K562 (cell line): ENCODE measurements around the gene RAB3GAP2. TPM values are rescaled to one million over a fixed set of nuclear protein-coding genes. Genes with fewer than 3 reads are reported as not detected.

Experiments used
- CTBP1 ChIP-seq: fragments of 450-650 bp; IDR thresholded peaks from 2 replicates; pipeline ENCODE4 v1.6.1; 2016; ENCODE audit warnings: borderline replicate concordance
- E2F4 ChIP-seq: sonication (generic); formaldehyde crosslinking; IDR thresholded peaks from 2 replicates; pipeline ENCODE4 v1.8.0; 2022; ENCODE audit warnings: mild to moderate bottlenecking, low read depth, missing genetic modification reagents
- GTF2B ChIP-seq: IDR thresholded peaks from 2 replicates; pipeline ENCODE4 v1.6.1; 2011; ENCODE audit not compliant: insufficient read length; ENCODE audit errors: extremely low read depth
- HDAC1 ChIP-seq, 2 experiments: fragments of 450-650 bp; IDR thresholded peaks; 2 replicates each; pipeline ENCODE4 v1.6.1; 2016 to 2017; ENCODE audit warnings: inconsistent platforms in 1 of 2, mild to moderate bottlenecking in 1 of 2, moderate library complexity in 1 of 2
- HDGF ChIP-seq: fragments of 450-650 bp; IDR thresholded peaks from 2 replicates; pipeline ENCODE4 v1.6.1; 2016
- HNRNPUL1 ChIP-seq: fragments of 200-400 bp; formaldehyde crosslinking; IDR thresholded peaks from 2 replicates; pipeline ENCODE4 v1.6.1; 2017; ENCODE audit warnings: low read length
- JUND ChIP-seq, 2 experiments: IDR thresholded peaks; 2 replicates in 1 of 2; 3 replicates in 1 of 2; pipeline ENCODE4 v1.6.1; 2011; ENCODE audit warnings: borderline replicate concordance in 2 of 2, low read depth in 2 of 2, low read length in 2 of 2, improper control_type of control experiment in 1 of 2, missing biosample characterization in 1 of 2, missing genetic modification characterization in 1 of 2, missing genetic modification reagents in 1 of 2
- KDM5B ChIP-seq: fragments of 200-600 bp; sonication (generic); IDR thresholded peaks from 2 replicates; pipeline ENCODE4 v1.6.1; 2012; ENCODE audit warnings: low read depth, mild to moderate bottlenecking, moderate library complexity, low read length, control low read depth, inconsistent platforms; ENCODE audit not compliant: insufficient replicate concordance
- MAZ ChIP-seq, 2 experiments: fragments of 450-650 bp in 1 of 2; sonication (generic) in 1 of 2; formaldehyde crosslinking; IDR thresholded peaks in 1 of 2; conservative IDR thresholded peaks in 1 of 2; 2 replicates each; pipeline versions ENCODE4 v1.4.0 to v1.5.0; 2020; ENCODE audit warnings: mild to moderate bottlenecking in 1 of 2, missing genetic modification reagents in 1 of 2
- NCOA4 ChIP-seq: fragments of 450-650 bp; IDR thresholded peaks from 2 replicates; pipeline ENCODE4 v1.6.1; 2018; ENCODE audit warnings: mild to moderate bottlenecking; ENCODE audit not compliant: partially characterized antibody
- NFE2L1 ChIP-seq: fragments of 450-650 bp; IDR thresholded peaks from 2 replicates; pipeline ENCODE4 v1.6.1; 2016; ENCODE audit warnings: missing genetic modification characterization, low read depth, mild to moderate bottlenecking, missing compliant biosample characterization, moderate library complexity, borderline replicate concordance
- NFYB ChIP-seq: IDR thresholded peaks from 2 replicates; pipeline ENCODE4 v1.6.1; 2011; ENCODE audit warnings: mild to moderate bottlenecking, moderate library complexity; ENCODE audit not compliant: insufficient read length; ENCODE audit errors: extremely low read depth
- RBM25 ChIP-seq: fragments of 200-400 bp; formaldehyde crosslinking; IDR thresholded peaks from 2 replicates; pipeline ENCODE4 v1.6.1; 2018; ENCODE audit warnings: low read length, low read depth, moderate library complexity; ENCODE audit not compliant: severe bottlenecking
- XRCC5 ChIP-seq: fragments of 200-400 bp; formaldehyde crosslinking; IDR thresholded peaks from 2 replicates; pipeline ENCODE4 v1.6.1; 2017; ENCODE audit warnings: low read depth, mild to moderate bottlenecking, low read length
- ZBTB26 ChIP-seq: fragments of 450-650 bp; formaldehyde crosslinking; IDR thresholded peaks from 2 replicates; pipeline ENCODE4 v1.4.0; 2022; ENCODE audit warnings: missing genetic modification characterization
- ZMIZ1 ChIP-seq, 2 experiments: fragments of 150-350 bp in 1 of 2; IDR thresholded peaks; 2 replicates each; pipeline ENCODE4 v1.6.1; 2012 to 2016; ENCODE audit warnings: low read depth in 2 of 2, low read length in 2 of 2, mild to moderate bottlenecking in 1 of 2, moderate library complexity in 1 of 2
- ZNF347 ChIP-seq: fragments of 450-650 bp; formaldehyde crosslinking; IDR thresholded peaks from 2 replicates; pipeline ENCODE4 v1.4.0; 2020; ENCODE audit warnings: low read depth, mild to moderate bottlenecking, moderate library complexity
- ZSCAN32 ChIP-seq: fragments of 450-650 bp; formaldehyde crosslinking; IDR thresholded peaks from 2 replicates; pipeline ENCODE4 v1.4.0; 2020; ENCODE audit warnings: mild to moderate bottlenecking, moderate library complexity
- polyA plus RNA-seq, 8 experiments: library from polyadenylated mRNA; depleted of rRNA in 4 of 8; stranded (reverse) in 5 of 8; unstranded in 3 of 8; fragments of >200 nt; fragmentation: Nextera tagmentation in 2 of 8; fragmentation: Illumina TruSeq in 1 of 8; extraction: Ambion mirVana in 2 of 8; extraction: Trizol in 1 of 8; gene quantifications; 2 replicates each; pipeline versions ENCODE4 v1.2.1 to v1.2.3, GENCODE V29; 2011 to 2014; ENCODE audit warnings: inconsistent platforms in 1 of 8, missing spikeins in 1 of 8
- total RNA-seq, 7 experiments: library from RNA; depleted of rRNA in 6 of 7; stranded (reverse); fragments of >200 nt in 6 of 7; fragmentation: Illumina TruSeq in 2 of 7; extraction: Trizol in 2 of 7; gene quantifications; 2 replicates each; pipeline versions ENCODE4 v1.2.1 to v1.2.3, GENCODE V29; 2011 to 2021; ENCODE audit warnings: low replicate concordance in 1 of 7

Gene RAB3GAP2
- total and polyA plus RNA-seq, 9 of the 15 experiments (the other 6 are each of a cell fraction or from before 2014, with no cell fraction given) = 14.1 to 69.1 (median 32.2) TPM

GRCh38 chr1:220272047-220272840 is at the start of gene RAB3GAP2 (continued):
- TF ChIP-seq GTF2B = peak; percentile 33
- TF ChIP-seq HDGF = no peak
- TF ChIP-seq JUND (IDR thresholded peaks at IDR 0.05; ENCODE audit: borderline replicate concordance, low read depth, low read length) = peak; percentile 28; the same call in 1 of the 2 replicates
- peak; percentile 10; the same call in 2 of the 3 replicates for TF ChIP-seq JUND (tag; IDR thresholded peaks at IDR 0.05; ENCODE audit: borderline replicate concordance, low read depth, low read length)
- no peak for TF ChIP-seq RBM25
- peak; percentile 31; the same call in 1 of the 2 replicates for TF ChIP-seq CTBP1
- TF ChIP-seq NFE2L1 (tag) = no peak
- no peak for TF ChIP-seq ZBTB26 (CRISPR knock-in tag)
- no peak for TF ChIP-seq NFYB
- no peak; a peak in 1 of 4 replicates for TF ChIP-seq ZMIZ1 (IDR thresholded peaks at IDR 0.05; ENCODE audit: low read depth in 2 of 2, low read length in 2 of 2)
- peak; percentile 82 to 89; a peak in 3 of 4 replicates for TF ChIP-seq MAZ (CRISPR knock-in tag; conservative IDR thresholded peaks at IDR 0.05 in 1 of 2, IDR thresholded peaks at IDR 0.05 in 1 of 2)
- no peak for TF ChIP-seq HNRNPUL1
- TF ChIP-seq XRCC5 = 0 out of 2 replicates have a peak, but pooled peaks have one; percentile 18
- 0 out of 4 replicates have a peak, but pooled peaks of 1 of the 2 experiments have one; percentile 43 for TF ChIP-seq HDAC1 (IDR thresholded peaks at IDR 0.05)
- TF ChIP-seq NCOA4 = no peak
- TF ChIP-seq ZSCAN32 (CRISPR knock-in tag) = no peak
- peak; percentile 27; the same call in 1 of the 2 replicates for TF ChIP-seq E2F4 (CRISPR knock-in tag)
- peak; percentile 94 for TF ChIP-seq KDM5B
- TF ChIP-seq ZNF347 (CRISPR knock-in tag) = no peak
